ENCODE measurements around the gene WDR41.

- TF ChIP-seq GATA2 (IDR thresholded peaks at IDR 0.05; ENCODE audit: low read depth, low read length) (no peak), GATA3 (IDR thresholded peaks at IDR 0.05; ENCODE audit: low read depth, low read length) (no peak)
These were observed 6.8 kb upstream of the WDR41 start for GRCh38 chr5:77498952-77499351.

All from SH-SY5Y (cell line).